ENCODE data around the gene FRS3. TPM values are rescaled to one million over a fixed set of nuclear protein-coding genes. Genes with fewer than 3 reads are reported as not detected.

Gene FRS3
- total RNA-seq, 2 experiments from 2014 or later: 5.6 to 8.7 TPM

- H3K4me1 ChIP-seq (ENCODE audit: insufficient read depth, low read length, poor library complexity, severe bottlenecking): no peaks in the 10 kb centered on the region
- DNase-seq (ENCODE audit: low spot score): no peak
- H3K79me2 ChIP-seq (ENCODE audit: insufficient read depth, low read depth, low read length): no peaks in the 10 kb centered on the region
- no TSS peak for BruUV-seq (replicated peaks)
- H3K9me2 ChIP-seq (ENCODE audit: insufficient read depth, low read length): no peaks in the 10 kb centered on the region
- no peaks in the 10 kb centered on the region for H4K20me1 ChIP-seq (ENCODE audit: insufficient read depth, low read length)
- H3K9me3 ChIP-seq (ENCODE audit: low read length): no peaks in the 10 kb centered on the region
- ChIA-PET CTCF (ENCODE audit: unreplicated experiment) (no interaction called here), POLR2A (interaction anchor here (0.6 kb wide), 1 partner anchor 1175 kb away, joined by 3 read pairs; no protein-coding TSS in a partner anchor)
- H3K4me3 ChIP-seq (ENCODE audit: low read depth, low read length, poor library complexity, severe bottlenecking): no peak overlapping the region
- H2AFZ ChIP-seq (ENCODE audit: low read length): no peak overlapping the region
- H3K36me3 ChIP-seq (ENCODE audit: insufficient read depth, low read length): no peaks in the 10 kb centered on the region
- intact Hi-C loops (cut with micrococcal nuclease; ENCODE audit: unreplicated experiment): no loop called here
- no peak overlapping the region for H3K4me2 ChIP-seq (ENCODE audit: low read length)
- H3K27ac ChIP-seq (ENCODE audit: low read depth, low read length, poor library complexity, severe bottlenecking): no peak overlapping the region
- TF ChIP-seq CTCF (conservative IDR thresholded peaks at IDR 0.05; ENCODE audit: low read length): no peak
- no peak for TF ChIP-seq EZH2phosphoT487 (IDR thresholded peaks at IDR 0.05; ENCODE audit: borderline replicate concordance, low read depth, low read length)
Observed at GRCh38 chr6:41824571-41825569, 45.2 kb upstream of the FRS3 start.

DNA sequence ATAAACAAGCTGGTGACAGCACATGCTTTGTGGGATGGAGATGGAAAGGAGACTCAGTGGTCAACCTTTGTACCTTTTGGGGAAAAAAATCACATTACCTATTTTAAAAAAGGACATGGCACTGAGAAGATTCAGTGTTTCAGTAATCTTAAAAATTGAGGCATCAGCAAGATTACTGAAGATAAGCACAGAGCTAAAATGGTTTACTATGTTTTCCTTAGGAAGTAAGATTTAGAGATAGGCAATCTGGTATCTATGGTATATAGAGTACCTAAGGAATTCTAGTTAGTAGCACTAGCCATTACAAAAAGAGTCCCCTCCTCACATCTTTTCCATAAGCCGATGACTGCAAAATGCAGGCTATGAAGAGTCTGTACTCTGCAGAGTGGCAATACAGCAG, 43.5 kb upstream of the FRS3 start:
- no peak for TF ChIP-seq EZH2phosphoT487 (IDR thresholded peaks at IDR 0.05; ENCODE audit: borderline replicate concordance, low read depth, low read length)
- no peak for TF ChIP-seq CTCF (conservative IDR thresholded peaks at IDR 0.05; ENCODE audit: low read length)
- Histone ChIP-seq H3K4me1 (ENCODE audit: insufficient read depth, low read length, poor library complexity, severe bottlenecking) (no peaks in the 10 kb centered on the region), H2AFZ (ENCODE audit: low read length) (no peak overlapping the region), H3K79me2 (ENCODE audit: insufficient read depth, low read depth, low read length) (no peaks in the 10 kb centered on the region), H3K9me3 (ENCODE audit: low read length) (no peaks in the 10 kb centered on the region), H3K27ac (ENCODE audit: low read depth, low read length, poor library complexity, severe bottlenecking) (no peak overlapping the region), H3K36me3 (ENCODE audit: insufficient read depth, low read length) (no peaks in the 10 kb centered on the region), H3K4me2 (ENCODE audit: low read length) (no peak overlapping the region), H3K9me2 (ENCODE audit: insufficient read depth, low read length) (no peaks in the 10 kb centered on the region), H4K20me1 (ENCODE audit: insufficient read depth, low read length) (no peaks in the 10 kb centered on the region), H3K4me3 (ENCODE audit: low read depth, low read length, poor library complexity, severe bottlenecking) (no peak overlapping the region)
- CTCF ChIA-PET (ENCODE audit: unreplicated experiment): no interaction called here
- BruUV-seq (replicated peaks): no TSS peak
- POLR2A ChIA-PET: interaction anchor here (0.7 kb wide), 1 partner anchor 29 kb away, joined by 4 read pairs; no protein-coding TSS in a partner anchor
- no peak for DNase-seq (ENCODE audit: low spot score)
- intact Hi-C loops (cut with micrococcal nuclease; ENCODE audit: unreplicated experiment): no loop called here

- Histone ChIP-seq H3K4me1 (ENCODE audit: insufficient read depth, low read length, poor library complexity, severe bottlenecking) (no peaks in the 10 kb centered on the region), H3K36me3 (ENCODE audit: insufficient read depth, low read length) (no peaks in the 10 kb centered on the region), H2AFZ (ENCODE audit: low read length) (no peak overlapping the region), H3K4me3 (ENCODE audit: low read depth, low read length, poor library complexity, severe bottlenecking) (no peak overlapping the region), H3K9me3 (ENCODE audit: low read length) (no peaks in the 10 kb centered on the region), H4K20me1 (ENCODE audit: insufficient read depth, low read length) (no peaks in the 10 kb centered on the region), H3K4me2 (ENCODE audit: low read length) (no peak overlapping the region), H3K79me2 (ENCODE audit: insufficient read depth, low read depth, low read length) (no peaks in the 10 kb centered on the region), H3K9me2 (ENCODE audit: insufficient read depth, low read length) (no peaks in the 10 kb centered on the region), H3K27ac (ENCODE audit: low read depth, low read length, poor library complexity, severe bottlenecking) (no peak overlapping the region)
- no peak for DNase-seq (ENCODE audit: low spot score)
- no TSS peak for BruUV-seq (replicated peaks)
- CTCF ChIA-PET (ENCODE audit: unreplicated experiment): no interaction called here
- POLR2A ChIA-PET: no interaction called here
- no peak for TF ChIP-seq EZH2phosphoT487 (IDR thresholded peaks at IDR 0.05; ENCODE audit: borderline replicate concordance, low read depth, low read length)
- no peak for TF ChIP-seq CTCF (conservative IDR thresholded peaks at IDR 0.05; ENCODE audit: low read length)
- intact Hi-C loops (cut with micrococcal nuclease; ENCODE audit: unreplicated experiment): no loop called here
Observed at GRCh38 chr6:41822021-41822420, 42.3 kb upstream of the FRS3 start.
